Measurements from ENCODE around the gene SLC22A31. TPM values are rescaled to one million over a fixed set of nuclear protein-coding genes. Genes with fewer than 3 reads are reported as not detected.
A peak's percentile ranks its signal among the peaks of the same experiment; 100 is the strongest.

SLC22A31 gene
- total and polyA plus RNA-seq, 9 of the 15 experiments (the other 6 are each of a cell fraction or from before 2014, with no cell fraction given), result 0.29 to 2.2 (median 0.47) TPM; not detected in 3

DNA sequence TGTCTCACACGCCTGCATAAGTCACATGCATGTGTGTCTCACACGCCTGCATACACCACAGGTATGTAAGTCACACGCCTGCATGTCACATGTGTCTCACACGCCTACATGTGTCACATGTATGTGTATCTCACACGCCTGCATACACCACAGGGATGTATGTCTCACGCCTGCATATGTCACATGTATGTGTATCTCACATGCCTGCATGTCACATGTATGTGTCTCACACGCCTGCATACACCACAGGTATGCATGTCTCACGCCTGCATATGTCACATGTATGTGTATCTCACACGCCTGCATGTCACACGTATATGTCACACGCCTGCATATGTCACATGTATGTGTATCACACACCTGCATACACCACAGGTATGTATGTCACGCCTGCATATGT is 42.6 kb downstream of the SLC22A31 start (continued):
- TF ChIP-seq MCM2 (IDR thresholded peaks at IDR 0.05; ENCODE audit: low read depth), result no peak
- no peak for TF ChIP-seq ESRRB (CRISPR knock-in tag; IDR thresholded peaks at IDR 0.05; ENCODE audit: borderline replicate concordance)
- TF ChIP-seq SREBF1 (IDR thresholded peaks at IDR 0.05; ENCODE audit: borderline replicate concordance, low read depth, low read length), result no peak
- TF ChIP-seq NELFE (IDR thresholded peaks at IDR 0.05; ENCODE audit: insufficient read depth, insufficient read length), result no peak
- TF ChIP-seq ZNF282 (CRISPR knock-in tag; IDR thresholded peaks at IDR 0.05), result 0 out of 2 replicates have a peak, but pooled peaks have one; percentile 53
- no peak for TF ChIP-seq HMG20A (CRISPR knock-in tag; conservative IDR thresholded peaks at IDR 0.05)
- TF ChIP-seq BRD4 (IDR thresholded peaks at IDR 0.05), result no peak
- TF ChIP-seq MXI1 (IDR thresholded peaks at IDR 0.05; ENCODE audit: low read depth, low read length), result no peak
- no peak for TF ChIP-seq HDAC1 (IDR thresholded peaks at IDR 0.05)
- TF ChIP-seq, protein P1, sequence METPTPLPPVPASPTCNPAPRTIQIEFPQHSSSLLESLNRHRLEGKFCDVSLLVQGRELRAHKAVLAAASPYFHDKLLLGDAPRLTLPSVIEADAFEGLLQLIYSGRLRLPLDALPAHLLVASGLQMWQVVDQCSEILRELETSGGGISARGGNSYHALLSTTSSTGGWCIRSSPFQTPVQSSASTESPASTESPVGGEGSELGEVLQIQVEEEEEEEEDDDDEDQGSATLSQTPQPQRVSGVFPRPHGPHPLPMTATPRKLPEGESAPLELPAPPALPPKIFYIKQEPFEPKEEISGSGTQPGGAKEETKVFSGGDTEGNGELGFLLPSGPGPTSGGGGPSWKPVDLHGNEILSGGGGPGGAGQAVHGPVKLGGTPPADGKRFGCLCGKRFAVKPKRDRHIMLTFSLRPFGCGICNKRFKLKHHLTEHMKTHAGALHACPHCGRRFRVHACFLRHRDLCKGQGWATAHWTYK (CRISPR knock-in tag; IDR thresholded peaks at IDR 0.05), result no peak
- no peak for TF ChIP-seq ETV5 (CRISPR knock-in tag; IDR thresholded peaks at IDR 0.05; ENCODE audit: low read depth)
